Measurements from ENCODE around the gene CPT2.
"Not testable (repeated sequence)": the region's sequence is repeated elsewhere in the genome, so short reads cannot be mapped to it uniquely, and the experiment has no call there.

The CPT2 gene

DNA sequence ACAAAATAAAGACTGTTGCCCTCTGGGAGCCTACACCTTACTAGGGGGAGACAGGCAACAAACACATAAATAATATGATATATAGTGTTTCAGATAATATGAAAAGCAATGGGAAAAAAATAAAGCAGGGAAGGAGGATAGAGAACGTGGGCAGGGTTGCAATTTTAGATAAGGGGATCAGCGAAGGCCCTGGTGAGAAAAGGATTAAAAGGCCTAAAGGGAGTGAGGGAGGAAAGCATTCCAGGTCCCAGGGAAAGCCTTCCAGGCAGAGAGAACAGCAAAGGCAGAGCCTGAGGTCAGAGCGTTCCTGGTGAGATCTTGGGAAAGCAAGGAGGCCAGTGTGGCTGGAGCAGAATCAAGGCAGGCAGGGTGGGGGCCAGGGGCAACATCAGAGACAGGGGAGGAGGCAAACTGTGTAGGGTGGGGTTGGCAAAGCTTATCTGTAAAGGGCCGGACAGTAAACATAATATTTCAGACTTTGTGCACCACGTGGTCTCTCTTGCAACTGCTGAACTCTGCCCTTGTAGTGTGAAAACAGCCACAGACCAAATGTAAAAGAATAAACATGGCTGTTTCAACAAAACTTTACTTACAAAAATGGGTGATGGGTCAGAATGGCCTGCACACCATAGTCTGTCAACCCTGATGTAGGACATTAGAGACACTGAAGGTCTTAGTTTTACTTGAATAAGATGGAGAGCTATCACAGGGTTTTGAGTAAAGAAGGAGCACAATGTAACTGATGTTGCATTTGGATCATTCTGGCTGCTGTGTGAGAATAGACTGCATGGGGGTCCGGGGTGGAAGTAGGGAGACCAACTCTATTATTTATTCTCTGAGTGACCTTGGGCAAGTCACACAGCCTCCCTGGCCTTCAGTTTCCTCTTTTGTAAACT is 13.3 kb upstream of the CPT2 start:
- no peak for DNase-seq

DNA sequence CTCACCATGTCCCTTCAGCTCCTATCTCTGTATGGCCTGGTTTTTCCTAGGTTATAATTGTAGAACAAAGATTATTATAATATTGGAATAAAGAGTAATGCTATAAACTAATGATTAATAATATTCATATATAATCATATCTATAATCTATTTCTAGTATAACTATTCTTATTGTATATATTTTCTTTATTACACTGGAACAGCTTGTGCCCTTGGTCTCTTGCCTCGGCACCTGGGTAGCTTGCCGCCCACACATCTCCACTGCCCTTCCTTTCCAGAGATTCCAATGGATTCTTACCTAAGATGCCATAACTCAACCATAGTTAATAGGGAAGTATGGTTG is 10.7 kb upstream of the CPT2 start:
- not testable (repeated sequence) for DNase-seq

DNA sequence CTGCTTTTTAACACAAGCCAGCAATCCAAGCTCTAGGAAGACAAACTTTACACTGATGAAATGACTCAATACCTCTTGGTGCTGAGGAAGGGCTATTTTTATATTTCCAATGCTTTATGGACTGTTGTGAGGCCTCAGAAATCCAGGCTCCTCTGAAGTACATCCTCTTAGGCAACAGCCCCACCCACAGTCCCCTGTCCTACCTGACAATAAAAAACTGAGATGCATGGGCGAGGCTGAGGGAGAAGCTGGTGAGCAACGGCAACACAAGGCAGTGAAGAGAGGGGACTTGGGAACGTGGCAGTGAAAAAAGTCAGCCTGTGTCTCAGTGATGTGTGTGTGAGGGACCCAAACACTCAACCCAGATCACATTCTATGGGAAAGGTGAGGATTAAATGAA is 10.1 kb upstream of the CPT2 start:
- no peak for DNase-seq

DNA sequence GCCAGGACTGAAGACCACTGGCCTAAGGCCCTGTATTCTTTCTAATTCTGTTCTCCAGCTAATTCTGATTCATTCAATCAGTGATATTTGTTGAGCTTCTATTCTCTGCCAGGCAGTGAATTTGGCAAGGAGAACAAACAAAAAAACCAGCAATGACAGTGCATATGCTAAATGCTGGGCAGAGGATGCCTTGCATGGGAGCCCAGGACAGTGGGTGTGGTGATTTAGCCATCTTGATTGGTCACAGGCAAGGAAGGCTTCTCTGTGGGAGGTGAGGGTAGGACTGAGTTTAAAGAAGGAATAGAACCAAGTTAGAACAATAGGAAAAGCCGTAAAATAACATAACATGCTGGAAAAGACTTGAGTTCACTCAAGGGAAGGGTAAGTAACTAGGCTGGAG is 9.2 kb upstream of the CPT2 start:
- no peak for DNase-seq

DNA sequence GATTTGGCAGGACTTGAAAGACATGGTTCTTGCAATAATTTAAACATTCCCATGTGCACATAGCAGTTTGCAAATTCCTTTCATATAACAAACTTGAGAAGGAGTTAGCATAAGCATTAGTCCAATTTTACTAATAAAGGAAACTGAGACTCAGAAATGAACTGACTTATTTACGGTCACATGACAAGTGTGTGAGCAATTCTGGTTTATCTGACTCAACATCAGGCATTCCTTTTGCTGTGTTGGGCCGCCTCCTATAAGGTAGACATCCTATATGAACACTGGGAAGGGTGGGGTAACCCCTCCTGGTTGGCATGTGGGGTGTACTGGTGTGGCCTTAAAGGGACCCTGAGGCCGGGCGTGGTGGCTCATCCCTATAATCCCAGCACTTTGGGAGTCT is 8.5 kb upstream of the CPT2 start:
- DNase-seq = no peak

DNA sequence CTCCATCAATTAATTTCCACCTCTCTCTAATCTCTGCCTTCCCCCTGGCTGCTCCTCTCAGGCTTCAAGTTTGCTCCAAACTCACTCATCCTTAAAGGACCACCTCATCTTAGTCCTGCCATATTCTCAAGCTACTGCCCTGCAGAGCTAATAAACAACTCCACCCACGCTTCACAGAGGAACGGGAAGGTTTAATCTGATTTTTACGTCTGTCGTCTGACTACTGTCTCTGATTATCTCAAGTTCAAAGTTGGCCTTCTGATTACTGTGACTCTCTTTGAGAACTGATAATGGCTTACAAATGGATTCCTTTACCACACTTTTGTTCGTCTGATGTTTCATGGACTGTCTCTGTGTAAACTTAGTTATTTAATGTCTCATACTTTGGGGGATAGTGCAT is 7.6 kb upstream of the CPT2 start:
- no peak for DNase-seq

DNA sequence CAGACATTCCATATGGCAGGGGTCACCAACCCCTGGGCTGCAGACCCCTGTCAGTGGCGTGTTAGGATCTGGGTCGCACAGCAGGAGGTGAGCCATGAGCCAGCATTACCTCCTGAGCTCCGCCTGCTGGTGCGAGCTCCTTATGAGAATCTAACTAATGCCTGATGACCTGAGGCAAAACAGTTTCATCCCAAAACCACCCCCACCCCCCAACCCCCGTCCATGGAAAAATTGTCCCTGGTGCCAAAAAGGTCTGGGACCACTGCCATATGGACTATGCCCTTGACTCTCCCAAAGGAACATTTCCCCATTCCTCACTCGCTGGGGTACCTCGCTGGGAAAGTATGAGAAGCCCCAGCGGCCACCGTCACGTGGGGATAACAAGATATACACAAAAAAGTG is 6.4 kb upstream of the CPT2 start:
- no peak for DNase-seq

DNA sequence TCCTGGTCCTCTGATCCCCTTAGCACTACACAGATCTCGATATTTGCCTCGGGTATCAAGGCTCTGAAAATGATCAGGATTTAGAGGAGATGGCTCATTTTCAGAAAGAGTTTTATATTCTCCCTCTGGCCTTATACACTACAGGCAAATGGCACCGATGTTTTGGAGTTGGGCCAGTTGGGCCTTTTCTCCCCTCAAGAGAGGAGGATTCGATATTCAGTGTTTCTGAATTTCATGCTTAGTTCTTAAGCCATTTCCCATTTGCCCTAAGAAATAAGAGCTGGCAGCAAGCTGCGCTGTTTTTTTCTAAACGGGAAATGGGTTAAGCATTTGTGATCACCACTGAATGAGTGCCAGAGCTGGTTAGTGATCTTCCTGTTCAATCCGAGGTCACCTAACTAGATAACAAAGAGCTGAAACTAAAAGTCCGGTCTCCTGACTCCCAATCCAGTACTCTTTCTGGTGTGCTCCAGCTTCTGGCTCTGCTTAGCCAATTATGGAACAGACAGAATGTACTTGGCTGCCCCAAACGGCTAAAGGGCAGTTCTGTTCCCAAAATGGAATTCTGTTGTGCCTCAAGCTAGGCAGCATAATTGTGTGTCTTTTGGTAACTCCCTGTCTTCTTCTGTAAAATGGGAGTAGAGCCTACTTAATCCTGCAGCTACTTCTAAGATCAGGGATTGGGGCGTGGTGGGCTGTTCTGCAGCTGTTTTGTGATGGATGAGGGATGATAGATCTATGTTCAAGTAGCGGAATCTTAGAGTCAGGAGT is 1.2 kb upstream of the CPT2 start:
- no peak for DNase-seq

DNA sequence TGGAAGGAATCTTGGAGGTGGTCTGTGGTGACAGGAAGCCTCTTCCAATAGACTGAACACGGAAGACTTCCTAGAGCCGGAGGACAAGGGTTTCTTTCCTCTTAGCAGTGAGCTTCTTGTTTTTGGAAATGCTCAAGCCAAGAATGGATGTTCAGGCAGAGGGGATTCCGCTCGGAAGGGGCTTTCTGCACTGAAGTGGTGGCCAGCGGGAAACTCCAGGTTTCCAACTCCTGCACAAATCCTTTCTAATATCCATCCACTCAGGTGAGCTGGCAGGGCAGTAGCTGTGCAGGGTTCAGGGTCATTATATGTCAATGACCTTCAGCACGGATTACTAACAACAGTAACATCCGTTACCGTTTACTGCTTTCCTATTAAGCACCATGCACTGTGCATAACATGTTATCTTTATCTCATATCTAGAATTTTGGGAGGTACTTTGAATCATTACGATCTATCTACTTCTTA is 573 bp upstream of the CPT2 start:
- no peak for DNase-seq

DNA sequence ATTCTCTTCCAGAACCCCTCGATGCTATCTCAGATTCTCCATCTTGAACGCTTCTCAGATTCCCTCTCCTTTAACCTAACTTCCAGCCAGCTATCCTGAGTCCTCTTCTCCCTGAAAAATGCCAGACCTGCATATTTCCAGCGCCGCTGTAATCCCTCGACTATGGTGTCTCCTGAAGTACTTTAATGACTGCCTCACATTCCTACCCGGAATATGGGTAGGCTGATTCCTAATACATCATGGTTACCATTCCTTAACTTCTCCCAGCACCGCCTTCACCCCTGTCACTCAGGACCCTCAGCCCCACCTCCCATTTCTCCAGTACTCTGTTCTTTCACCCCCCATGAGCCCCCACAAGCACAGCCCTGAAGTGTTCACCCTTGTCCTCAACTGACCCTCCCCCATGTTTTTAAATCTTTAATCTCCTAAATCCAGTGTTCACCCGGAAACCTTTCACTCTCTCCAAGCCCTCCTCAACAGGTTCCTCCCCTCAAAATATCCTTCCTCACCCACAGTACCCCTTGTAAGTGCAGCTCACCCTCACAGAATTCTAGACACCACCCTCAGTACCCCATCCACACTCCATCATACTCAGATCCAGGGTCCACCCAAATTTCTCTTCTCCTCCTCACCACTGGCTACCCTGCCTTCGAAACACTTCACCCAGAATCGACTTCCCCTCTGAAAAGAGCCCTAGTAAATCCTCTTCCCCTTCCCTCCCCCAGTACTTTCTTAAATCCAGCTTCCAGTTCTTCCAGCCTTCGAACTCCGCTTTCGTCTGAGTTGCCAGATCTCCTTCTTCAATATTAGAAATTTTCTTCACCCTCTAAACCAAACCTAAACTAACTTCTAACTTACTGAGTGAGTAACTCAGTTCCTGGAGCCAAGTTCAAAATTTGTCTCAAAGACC is 922 bp downstream of the CPT2 start:
- DNase-seq = no peak

DNA sequence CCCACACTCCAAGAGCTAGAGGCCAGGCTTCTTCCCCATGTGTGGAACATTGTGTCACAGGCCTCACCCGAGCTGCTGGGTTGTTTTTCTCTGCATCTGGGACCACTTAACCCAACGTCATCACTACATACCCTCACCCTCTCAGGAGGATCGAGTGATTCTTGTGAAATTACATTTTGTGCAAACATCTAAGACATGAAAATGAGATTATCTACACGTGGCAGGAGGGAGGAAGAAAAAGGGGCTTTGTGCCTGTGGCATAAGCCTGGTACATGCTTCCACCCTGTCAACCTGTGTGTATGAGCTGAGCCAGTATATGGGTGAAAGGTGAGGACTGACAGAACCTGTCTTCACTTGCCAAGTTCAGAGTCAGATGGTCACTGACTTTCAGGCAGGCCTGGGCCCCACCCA is 1.6 kb downstream of the CPT2 start:
- no peak for DNase-seq

DNA sequence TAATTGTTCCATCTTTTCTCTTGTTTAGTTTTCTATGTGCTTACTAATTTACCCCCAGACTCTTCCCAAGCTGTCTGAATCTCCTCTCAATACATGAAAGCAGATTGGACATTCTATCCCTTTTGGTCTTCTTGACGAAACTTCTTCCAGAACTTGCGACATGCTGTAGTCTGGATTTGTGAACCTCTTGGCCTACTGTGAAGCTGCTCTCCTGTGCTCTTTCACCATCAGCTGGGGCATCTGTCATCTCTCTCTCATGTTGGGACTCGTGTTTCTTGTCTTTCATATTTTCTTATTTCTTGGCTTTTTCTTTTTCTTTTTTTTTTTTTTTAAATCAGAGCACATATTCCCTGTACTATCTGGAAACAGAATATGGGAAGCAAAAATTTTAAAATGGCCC is 6.8 kb downstream of the CPT2 start:
- DNase-seq = no peak

DNA sequence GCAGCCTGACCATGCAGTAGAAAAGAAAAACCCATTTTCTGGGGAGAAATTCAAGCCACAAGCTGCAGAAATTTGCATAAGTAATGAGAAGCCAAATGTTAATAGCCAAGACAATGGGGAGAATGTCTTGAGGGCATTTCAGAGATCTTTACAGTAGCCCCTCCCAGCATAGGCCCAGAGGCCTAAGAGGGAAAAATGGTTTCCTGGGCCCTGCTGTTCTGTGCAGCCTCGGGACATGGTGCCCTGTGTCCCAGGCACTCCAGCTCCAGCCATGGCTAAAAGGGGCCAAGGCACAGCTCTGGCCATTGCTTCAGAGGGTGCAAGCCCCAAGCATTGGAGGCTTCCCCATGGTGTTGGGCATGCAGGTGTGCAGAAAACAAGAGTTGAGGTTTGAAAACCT is 8.9 kb downstream of the CPT2 start:
- DNase-seq = not testable (repeated sequence)

DNA sequence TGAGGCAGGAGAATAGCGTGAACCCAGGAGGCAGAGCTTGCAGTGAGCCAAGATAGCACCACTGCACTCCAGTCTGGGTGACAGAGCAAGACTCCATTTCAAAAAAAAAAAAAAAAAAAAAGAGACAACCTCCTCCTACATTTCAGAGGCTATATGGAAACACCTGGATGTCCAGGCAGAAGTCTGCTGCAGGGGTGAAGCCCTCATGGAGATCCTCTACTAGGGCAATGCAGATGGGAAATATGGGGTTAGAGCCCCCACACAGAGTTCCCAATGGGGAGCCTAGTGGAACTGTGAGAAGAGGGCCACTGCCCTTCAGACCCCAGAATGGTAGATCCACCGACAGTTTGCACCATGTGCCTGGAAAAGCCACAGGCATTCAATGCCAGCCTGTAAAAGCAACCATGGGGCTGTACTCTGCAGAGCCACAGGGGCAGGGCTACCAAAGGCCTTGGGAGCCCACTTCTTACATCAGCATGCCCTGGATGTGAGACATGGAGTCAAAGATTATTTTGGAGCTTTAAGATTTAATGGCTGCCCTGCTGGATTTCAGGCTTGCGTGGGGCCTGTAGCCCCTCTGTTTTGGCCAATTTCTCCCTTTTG is 9.6 kb downstream of the CPT2 start:
- DNase-seq = not testable (repeated sequence)

DNA sequence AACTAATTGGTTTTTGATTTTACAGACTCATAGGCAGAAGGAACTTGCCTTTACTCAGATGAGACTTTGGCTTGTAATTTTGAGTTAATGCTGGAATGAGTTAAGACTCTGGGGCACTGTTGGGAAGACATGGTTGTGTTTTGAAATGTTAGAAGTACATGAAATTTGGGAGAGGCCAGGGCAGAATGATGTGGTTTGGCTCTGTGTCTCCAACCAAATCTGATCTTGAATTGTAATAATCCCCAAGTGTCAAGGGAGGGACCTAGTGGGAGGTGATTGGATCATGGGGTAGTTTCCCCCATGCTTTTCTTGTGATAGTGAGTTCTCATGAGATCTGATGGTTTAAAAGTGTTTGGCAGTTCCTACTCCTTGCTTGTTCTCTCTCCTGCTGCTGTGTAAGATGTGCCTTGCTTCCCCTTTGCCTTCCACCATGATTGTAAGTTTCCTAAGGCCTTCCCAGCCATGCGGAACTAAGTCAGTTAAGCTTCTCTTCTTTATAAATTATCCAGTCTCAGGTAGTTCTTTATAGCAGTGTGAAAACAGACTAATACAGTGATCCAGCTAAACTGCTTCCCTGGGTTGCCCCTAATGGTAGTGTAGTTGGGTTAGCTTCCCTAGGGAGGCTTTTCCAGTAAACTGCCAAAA is 10.2 kb downstream of the CPT2 start:
- DNase-seq = no peak

DNA sequence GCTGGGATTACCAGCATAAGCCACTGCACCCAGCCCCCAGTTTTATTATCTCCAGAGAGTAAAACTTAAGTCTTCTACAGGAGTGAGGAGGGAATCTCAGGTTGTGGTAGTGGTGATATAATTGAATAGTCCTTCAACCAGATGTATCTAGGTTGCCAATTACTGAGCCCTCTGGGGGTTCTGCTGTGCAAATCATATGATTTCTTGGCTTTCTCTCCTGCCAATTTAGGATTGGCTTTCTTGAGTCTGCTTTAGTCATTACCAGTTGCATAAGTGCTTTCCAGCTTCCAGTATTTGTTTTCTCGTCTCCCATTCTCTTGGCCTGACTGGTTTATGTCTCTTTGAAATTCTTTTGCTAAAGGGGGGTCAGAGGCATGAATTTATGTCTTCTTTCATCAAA is 11.1 kb downstream of the CPT2 start:
- DNase-seq = no peak

DNA sequence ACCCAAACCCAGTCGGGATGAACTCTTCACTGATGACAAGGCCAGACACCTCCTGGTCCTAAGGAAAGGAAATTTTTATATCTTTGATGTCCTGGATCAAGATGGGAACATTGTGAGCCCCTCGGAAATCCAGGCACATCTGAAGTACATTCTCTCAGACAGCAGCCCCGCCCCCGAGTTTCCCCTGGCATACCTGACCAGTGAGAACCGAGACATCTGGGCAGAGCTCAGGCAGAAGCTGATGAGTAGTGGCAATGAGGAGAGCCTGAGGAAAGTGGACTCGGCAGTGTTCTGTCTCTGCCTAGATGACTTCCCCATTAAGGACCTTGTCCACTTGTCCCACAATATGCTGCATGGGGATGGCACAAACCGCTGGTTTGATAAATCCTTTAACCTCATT is 13.7 kb downstream of the CPT2 start:
- DNase-seq = no peak

DNA sequence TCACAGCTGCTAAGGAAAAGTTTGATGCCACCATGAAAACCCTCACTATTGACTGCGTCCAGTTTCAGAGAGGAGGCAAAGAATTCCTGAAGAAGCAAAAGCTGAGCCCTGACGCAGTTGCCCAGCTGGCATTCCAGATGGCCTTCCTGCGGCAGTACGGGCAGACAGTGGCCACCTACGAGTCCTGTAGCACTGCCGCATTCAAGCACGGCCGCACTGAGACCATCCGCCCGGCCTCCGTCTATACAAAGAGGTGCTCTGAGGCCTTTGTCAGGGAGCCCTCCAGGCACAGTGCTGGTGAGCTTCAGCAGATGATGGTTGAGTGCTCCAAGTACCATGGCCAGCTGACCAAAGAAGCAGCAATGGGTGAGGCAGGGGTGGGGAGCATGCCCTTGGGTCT is 14.3 kb downstream of the CPT2 start:
- DNase-seq = no peak

DNA sequence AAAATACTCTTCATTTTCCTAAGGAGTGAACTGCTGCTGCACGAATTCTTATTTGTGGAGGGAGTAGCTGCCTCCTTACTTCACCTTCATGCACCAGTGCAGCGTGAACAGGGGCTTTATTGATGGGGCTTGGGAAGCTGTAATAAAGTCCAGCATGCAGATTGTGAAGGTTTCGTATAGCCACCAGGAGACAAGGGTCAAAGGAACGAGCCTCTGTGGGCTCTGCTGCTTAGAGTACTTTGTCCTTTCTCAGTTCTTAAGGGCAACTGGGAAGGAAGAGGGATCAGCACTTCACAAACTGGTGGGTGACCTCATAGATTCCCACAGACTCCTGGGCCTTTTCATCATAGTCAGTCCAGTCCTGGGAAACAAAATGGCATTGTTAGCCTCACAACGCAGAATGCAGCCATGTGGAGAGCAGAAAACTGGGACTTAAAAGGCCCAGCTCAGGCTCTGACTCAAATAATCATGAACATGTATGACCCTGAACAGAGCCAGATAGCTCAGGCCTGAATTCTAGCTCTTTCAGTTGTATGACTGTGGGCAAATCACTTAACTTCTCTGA is 17.8 kb downstream of the CPT2 start:
- DNase-seq = no peak

DNA sequence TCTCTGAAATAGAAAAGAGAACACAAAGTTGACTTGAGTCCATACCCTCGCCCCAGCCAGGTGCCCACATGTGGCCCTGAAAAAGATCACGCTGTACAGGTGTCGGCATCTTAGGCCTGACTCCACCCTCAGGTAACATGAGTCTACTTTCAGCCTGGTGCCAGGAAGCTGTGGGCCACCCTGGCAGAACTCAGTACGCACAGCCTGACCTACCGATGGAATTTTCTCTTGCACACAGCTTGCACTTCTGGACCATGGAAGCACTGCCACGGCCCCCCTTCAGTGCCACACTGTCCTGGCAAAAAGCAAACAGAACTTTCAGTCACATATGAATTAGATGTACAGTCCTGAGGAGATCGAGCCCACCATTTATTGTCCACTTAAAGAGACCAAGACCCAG is 21.6 kb downstream of the CPT2 start:
- no peak for DNase-seq

DNA sequence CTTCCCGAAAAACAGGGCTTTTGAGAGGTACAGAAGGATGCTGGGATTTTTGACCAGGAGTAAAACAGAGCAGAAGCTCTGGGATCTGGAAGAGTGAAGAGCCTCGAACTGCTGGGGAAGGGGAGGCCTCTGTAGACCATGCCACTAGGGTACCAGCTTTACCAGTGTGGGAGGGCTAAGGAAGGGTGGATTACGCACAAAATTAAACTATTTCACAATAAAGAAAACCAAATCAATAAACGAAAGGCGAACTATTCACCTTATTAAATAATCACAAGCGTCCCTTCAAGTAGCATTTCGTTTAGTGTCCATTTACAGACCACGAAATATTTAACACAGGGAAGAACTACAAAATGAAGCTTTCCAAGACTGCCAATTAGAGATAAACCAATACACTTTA is 23.1 kb downstream of the CPT2 start:
- DNase-seq = no peak
